Upper lobe of right lung (tissue), 1 donor: ENCODE results near the gene HLF. TPM values are rescaled to one million over a fixed set of nuclear protein-coding genes. Genes with fewer than 3 reads are reported as not detected.

Experiments
- ATAC-seq: fragments of 200-7000 bp; cut with Tn5 transposase; one replicate; pipeline ENCODE4 v1.9.1; 2020; ENCODE audit warnings: mild to moderate bottlenecking, moderate library complexity
- DNase-seq: peaks from one replicate; pipeline ENCODE4 v3.0.0-alpha.2; 2020
- H3K27ac ChIP-seq: fragments of 200-600 bp; one replicate; pipeline ENCODE4 v1.8.0; 2022
- H3K27me3 ChIP-seq: fragments of 200-600 bp; one replicate; pipeline ENCODE4 v1.8.0; 2022; ENCODE audit warnings: mild to moderate bottlenecking
- H3K36me3 ChIP-seq: fragments of 200-600 bp; one replicate; pipeline ENCODE4 v1.8.0; 2022
- H3K4me1 ChIP-seq: fragments of 200-600 bp; one replicate; pipeline ENCODE4 v1.8.0; 2022
- H3K4me3 ChIP-seq: fragments of 200-600 bp; one replicate; pipeline ENCODE4 v1.8.0; 2022; ENCODE audit warnings: mild to moderate bottlenecking
- H3K9me3 ChIP-seq: fragments of 200-600 bp; one replicate; pipeline ENCODE4 v1.8.0; 2022
- CTCF ChIP-seq: fragments of 200-600 bp; IDR thresholded peaks from one replicate; pipeline ENCODE4 v1.8.0; 2022; ENCODE audit warnings: antibody characterized with exemption
- intact Hi-C: fragments of 100-400 bp; cut with DNase I; formaldehyde crosslinking; loops from one replicate; pipeline ENCODE4 v1.11.0; 2022
- total RNA-seq: library from RNA; stranded (reverse); fragmentation: NEBNext Ultra II Directional; extraction: Animal tissue kit (Norgen Biotek cat#: 25700); gene quantifications from one replicate; pipeline ENCODE4 v1.2.1, GENCODE V29; 2021
- donor health status: DM: no; HTN: yes; CAD: no; lungs with severe emphysema.

HLF gene
- total RNA-seq, 1 donor from 2014 or later: 31.8 TPM

- TF ChIP-seq CTCF: peak; percentile 93
- Histone ChIP-seq H3K27me3 (no peaks in the 10 kb centered on the region), H3K36me3 (no peaks in the 10 kb centered on the region), H3K27ac (no peak overlapping the region), H3K4me1 (no peaks in the 10 kb centered on the region), H3K9me3 (no peaks in the 10 kb centered on the region), H3K4me3 (no peak overlapping the region)
- peak; percentile 89 for ATAC-seq
- intact Hi-C loops: no loop called here
- no peak for DNase-seq
These were observed 84.1 kb downstream of the HLF start for GRCh38 chr17:55348749-55349354.

GRCh38 chr17:55350825-55351205, 86.1 kb downstream of the HLF start:
- no peak overlapping the region for H3K4me3 ChIP-seq
- no peaks in the 10 kb centered on the region for H3K36me3 ChIP-seq
- H3K27me3 ChIP-seq: no peaks in the 10 kb centered on the region
- no peaks in the 10 kb centered on the region for H3K4me1 ChIP-seq
- H3K9me3 ChIP-seq: no peaks in the 10 kb centered on the region
- H3K27ac ChIP-seq: no peak overlapping the region
- no peak for TF ChIP-seq CTCF
- no peak for DNase-seq
- no peak for ATAC-seq
- intact Hi-C loops: no loop called here

- Histone ChIP-seq H3K4me1 (no peaks in the 10 kb centered on the region), H3K27me3 (no peaks in the 10 kb centered on the region), H3K9me3 (no peaks in the 10 kb centered on the region), H3K36me3 (no peaks in the 10 kb centered on the region), H3K4me3 (no peak overlapping the region), H3K27ac (no peak overlapping the region)
- DNase-seq (no peak), ATAC-seq (peak; percentile 50)
- intact Hi-C loops: no loop called here
- no peak for TF ChIP-seq CTCF
These were observed 86.5 kb downstream of the HLF start for GRCh38 chr17:55351226-55351625.

GRCh38 chr17:55354010-55354409, 89.2 kb downstream of the HLF start:
- H3K36me3 ChIP-seq: no peaks in the 10 kb centered on the region
- no peak overlapping the region for H3K27ac ChIP-seq
- H3K9me3 ChIP-seq: no peaks in the 10 kb centered on the region
- DNase-seq (no peak), ATAC-seq (no peak)
- intact Hi-C loops: no loop called here
- no peaks in the 10 kb centered on the region for H3K4me1 ChIP-seq
- TF ChIP-seq CTCF: no peak
- H3K27me3 ChIP-seq: no peaks in the 10 kb centered on the region
- H3K4me3 ChIP-seq: no peak overlapping the region

GRCh38 chr17:55354941-55355340, 90.2 kb downstream of the HLF start:
- intact Hi-C loops: no loop called here
- no peak for DNase-seq
- no peaks in the 10 kb centered on the region for H3K36me3 ChIP-seq
- no peak overlapping the region for H3K4me3 ChIP-seq
- no peak for ATAC-seq
- no peaks in the 10 kb centered on the region for H3K27me3 ChIP-seq
- no peak for TF ChIP-seq CTCF
- no peaks in the 10 kb centered on the region for H3K4me1 ChIP-seq
- H3K27ac ChIP-seq: no peak overlapping the region
- H3K9me3 ChIP-seq: no peaks in the 10 kb centered on the region
